ENCODE results near the gene TSPAN13. TPM values are rescaled to one million over a fixed set of nuclear protein-coding genes. Genes with fewer than 3 reads are reported as not detected.

TSPAN13 gene
- polyA plus RNA-seq, 2 of the 4 experiments (the other 2 are of a cell fraction), result 9.6 to 40.7 TPM

GRCh38 chr7:16740623-16740953 is 13.0 kb upstream of the TSPAN13 start:
- Histone ChIP-seq H3K4me1 (peaks cover 36% of the 10 kb centered on the region), H3K9me3 (no peaks in the 10 kb centered on the region), H3K4me3 (no peak overlapping the region), H3K4me2 (peak overlapping the region; percentile 44), H3K27ac (peak overlapping the region; percentile 70 to 71)
- ATAC-seq, result no peak
- TF ChIP-seq HOXB13 (CRISPR knock-in tag; IDR thresholded peaks at IDR 0.05; ENCODE audit: low read depth), result no peak
- no peak for TF ChIP-seq BCL3 (IDR thresholded peaks at IDR 0.05)
- TF ChIP-seq HDAC2 (IDR thresholded peaks at IDR 0.05), result no peak
- no peak for TF ChIP-seq RCOR1 (IDR thresholded peaks at IDR 0.05; ENCODE audit: low read depth, low read length)
- no peak for TF ChIP-seq HOXA7 (CRISPR knock-in tag; IDR thresholded peaks at IDR 0.05)
- no peak for TF ChIP-seq ZSCAN20 (CRISPR knock-in tag; IDR thresholded peaks at IDR 0.05)
- no peak for TF ChIP-seq TFCP2L1 (CRISPR knock-in tag; IDR thresholded peaks at IDR 0.05)
- no peak for TF ChIP-seq HOXB5 (CRISPR knock-in tag; IDR thresholded peaks at IDR 0.05)
- no peak for TF ChIP-seq FOSB (CRISPR knock-in tag; IDR thresholded peaks at IDR 0.05)
- no peak for TF ChIP-seq POLR2A (IDR thresholded peaks at IDR 0.05; ENCODE audit: low read length)
- no peak for TF ChIP-seq NPAS2 (CRISPR knock-in tag; IDR thresholded peaks at IDR 0.05; ENCODE audit: borderline replicate concordance)
- TF ChIP-seq MAX (IDR thresholded peaks at IDR 0.05), result no peak
- CTCF ChIA-PET, result interaction anchor here (1.2 kb wide), 1 partner anchor 45 kb away, joined by 3 read pairs; no protein-coding TSS in a partner anchor
- FAIRE-seq, result no peak
- DNase-seq (ENCODE audit: low read depth in 1 of 2, low spot score in 1 of 2), result no peak
- POLR2A ChIA-PET, result no interaction called here
- 82% methylated on average over 3 of the region's 3 CpGs for WGBS (ENCODE audit: missing lambda C conversion rate)

GRCh38 chr7:16740996-16741395 is 12.6 kb upstream of the TSPAN13 start:
- peaks cover 33% of the 10 kb centered on the region for H3K4me1 ChIP-seq
- no peak overlapping the region for H3K4me3 ChIP-seq
- ChIA-PET CTCF (no interaction called here), POLR2A (no interaction called here)
- 92% methylated on average over 1 of the region's 1 CpG for WGBS (ENCODE audit: missing lambda C conversion rate)
- TF ChIP-seq FOXS1 (CRISPR knock-in tag; IDR thresholded peaks at IDR 0.05) (no peak), HOXB5 (CRISPR knock-in tag; IDR thresholded peaks at IDR 0.05) (no peak), HDAC2 (IDR thresholded peaks at IDR 0.05) (no peak), ATOH8 (CRISPR knock-in tag; IDR thresholded peaks at IDR 0.05; ENCODE audit: low read depth) (no peak), RCOR1 (IDR thresholded peaks at IDR 0.05; ENCODE audit: low read depth, low read length) (no peak), CTCF (IDR thresholded peaks at IDR 0.05) (no peak), EHMT2 (IDR thresholded peaks at IDR 0.05; ENCODE audit: low read depth) (no peak), NPAS2 (CRISPR knock-in tag; IDR thresholded peaks at IDR 0.05; ENCODE audit: borderline replicate concordance) (no peak), HEYL (CRISPR knock-in tag; IDR thresholded peaks at IDR 0.05) (no peak), RARB (CRISPR knock-in tag; IDR thresholded peaks at IDR 0.05) (no peak), KDM5A (IDR thresholded peaks at IDR 0.05) (no peak), GATA3 (IDR thresholded peaks at IDR 0.05; ENCODE audit: borderline replicate concordance) (no peak), E2F6 (IDR thresholded peaks at IDR 0.05; ENCODE audit: borderline replicate concordance, low read depth) (no peak), JUN (IDR thresholded peaks at IDR 0.05) (no peak), REST (IDR thresholded peaks at IDR 0.05) (no peak), RAD21 (conservative IDR thresholded peaks at IDR 0.05 in 1 of 2, IDR thresholded peaks at IDR 0.05 in 1 of 2) (no peak), SMC3 (IDR thresholded peaks at IDR 0.05) (no peak), ZSCAN20 (CRISPR knock-in tag; IDR thresholded peaks at IDR 0.05) (no peak)
- FAIRE-seq, result no peak
- no peak for DNase-seq (ENCODE audit: low read depth in 1 of 2, low spot score in 1 of 2)
- no peaks in the 10 kb centered on the region for H3K9me3 ChIP-seq
- ATAC-seq, result no peak
- H3K4me2 ChIP-seq, result peak overlapping the region; percentile 44; the same call in 2 of the 3 replicates
- H3K27ac ChIP-seq, result peak overlapping the region; percentile 70 to 71; a peak in 5 of 6 replicates

Data from A549 (cell line).